Endothelial cell of umbilical vein (primary cell): ENCODE data around the gene HOXC12. TPM values are rescaled to one million over a fixed set of nuclear protein-coding genes. Genes with fewer than 3 reads are reported as not detected.

ENCODE experiments used
- BruUV-seq: library from RNA; stranded (reverse); fragments of 400-500 nt; replicated peaks from 2 replicates; lab custom pipeline; 2021; lab: Mats Ljungman, UMichigan
- CTCF ChIA-PET: fragments of 300-600, 350-600 bp; sonication (Branson Sonifier 250); formaldehyde crosslinking; loops from one replicate; lab custom pipeline; 2021; ENCODE audit warnings: antibody characterized with exemption, inconsistent platforms; lab: Charles Lee
- POLR2A ChIA-PET: fragments of 300-600, 350-600 bp; sonication (Branson Sonifier 250); formaldehyde crosslinking; loops from one replicate; lab custom pipeline; 2021; ENCODE audit warnings: antibody characterized with exemption, inconsistent platforms; lab: Charles Lee
- DNase-seq: peaks from one replicate; pipeline ENCODE4 v3.0.0-alpha.2; 2011; ENCODE audit warnings: low read depth, low spot score
- FAIRE-seq: peaks from 2 replicates; lab custom pipeline; 2011; peaks lifted over from hg19 to GRCh38; lab: Jason Lieb, UNC
- H2AFZ ChIP-seq: 2 replicates; pipeline ENCODE4 v1.6.0; 2012; ENCODE audit warnings: low read depth, low read length, control low read depth, inconsistent platforms
- H3K27ac ChIP-seq: 2 replicates; pipeline ENCODE4 v1.5.1; 2011; ENCODE audit warnings: low read depth, mild to moderate bottlenecking, control low read depth, low read length, moderate library complexity; ENCODE audit not compliant: insufficient read depth
- H3K27me3 ChIP-seq, 2 experiments: 2 replicates each; pipeline versions ENCODE4 v1.6.0 to v1.6.1; 2011; ENCODE audit warnings: low read length in 2 of 2, mixed read lengths in 1 of 2; ENCODE audit not compliant: control insufficient read depth in 2 of 2, insufficient read depth in 2 of 2
- H3K36me3 ChIP-seq, 2 experiments: 2 replicates in 1 of 2; 3 replicates in 1 of 2; pipeline ENCODE4 v1.5.1; 2011; ENCODE audit warnings: low read length in 2 of 2, mild to moderate bottlenecking in 1 of 2, moderate library complexity in 1 of 2; ENCODE audit not compliant: control insufficient read depth in 2 of 2, insufficient read depth in 2 of 2; ENCODE audit errors: extremely low read depth in 1 of 2
- H3K4me1 ChIP-seq: 3 replicates; pipeline ENCODE4 v1.5.1; 2011; ENCODE audit warnings: mild to moderate bottlenecking, low read length; ENCODE audit not compliant: control insufficient read depth, insufficient read depth; ENCODE audit errors: extremely low read depth
- H3K4me2 ChIP-seq: 2 replicates; pipeline ENCODE4 v1.6.1; 2011; ENCODE audit warnings: low read length, control low read depth, mixed read lengths; ENCODE audit not compliant: insufficient read depth
- H3K4me3 ChIP-seq, 3 experiments: fragments of 200-600 bp in 1 of 3; sonication (generic), shearing (Covaris generic) in 1 of 3; replicated peaks in 1 of 3; 2 replicates each; pipeline ENCODE4 v1.5.1; 2011 to 2016; ENCODE audit warnings: control low read depth in 3 of 3, low read length in 3 of 3, mild to moderate bottlenecking in 2 of 3, inconsistent platforms in 1 of 3, low read depth in 1 of 3, moderate library complexity in 1 of 3; ENCODE audit not compliant: insufficient read depth in 1 of 3
- H3K79me2 ChIP-seq: 2 replicates; pipeline ENCODE4 v1.6.0; 2012; ENCODE audit warnings: low read length, inconsistent platforms; ENCODE audit not compliant: control insufficient read depth, insufficient read depth
- H3K9ac ChIP-seq: replicated peaks from 2 replicates; pipeline ENCODE3; 2011; ENCODE audit warnings: low read length, control low read depth; ENCODE audit not compliant: insufficient read depth; ENCODE audit errors: extremely low read depth
- H3K9me1 ChIP-seq: replicated peaks from 3 replicates; pipeline ENCODE4 v1.6.0; 2011; ENCODE audit warnings: mild to moderate bottlenecking, low read length; ENCODE audit not compliant: control insufficient read depth, insufficient read depth; ENCODE audit errors: extremely low read depth
- H3K9me3 ChIP-seq: replicated peaks from 2 replicates; pipeline ENCODE4 v1.5.1; 2012; ENCODE audit warnings: low read length, inconsistent platforms; ENCODE audit not compliant: control insufficient read depth, insufficient read depth
- H4K20me1 ChIP-seq: replicated peaks from 2 replicates; pipeline ENCODE3; 2011; ENCODE audit warnings: mild to moderate bottlenecking, low read length; ENCODE audit not compliant: control insufficient read depth, insufficient read depth; ENCODE audit errors: extremely low read depth
- EZH2 ChIP-seq: IDR thresholded peaks from 2 replicates; pipeline ENCODE4 v1.6.1; 2012; ENCODE audit warnings: borderline replicate concordance, low read depth, mild to moderate bottlenecking, moderate library complexity, low read length, inconsistent platforms; ENCODE audit not compliant: severe bottlenecking
- FOS ChIP-seq: IDR thresholded peaks from 2 replicates; pipeline ENCODE4 v1.6.1; 2011; ENCODE audit warnings: mild to moderate bottlenecking, low read length, moderate library complexity, borderline replicate concordance; ENCODE audit not compliant: insufficient read depth
- GATA2 ChIP-seq: IDR thresholded peaks from 2 replicates; pipeline ENCODE4 v1.7.0; 2011; ENCODE audit warnings: low read depth, mild to moderate bottlenecking, moderate library complexity, mixed read lengths, low read length; ENCODE audit not compliant: insufficient read length, insufficient read depth
- JUN ChIP-seq: IDR thresholded peaks from 2 replicates; pipeline ENCODE4 v1.6.1; 2011; ENCODE audit warnings: borderline replicate concordance, low read depth; ENCODE audit not compliant: insufficient read length, insufficient read depth
- MYC ChIP-seq: IDR thresholded peaks from one replicate; pipeline ENCODE4 v1.6.1; 2011; ENCODE audit warnings: mild to moderate bottlenecking, low read depth, low read length
- POLR2A ChIP-seq: IDR thresholded peaks from 2 replicates; pipeline ENCODE4 v1.6.1; 2012; ENCODE audit warnings: low read depth, mild to moderate bottlenecking, control low read depth, low read length
- POLR2AphosphoS5 ChIP-seq: IDR thresholded peaks from 2 replicates; pipeline ENCODE4 v1.6.1; 2012; ENCODE audit warnings: low read depth, mild to moderate bottlenecking, control low read depth, low read length, moderate library complexity; ENCODE audit not compliant: insufficient read depth
- dilution Hi-C: fragments of 300-500 bp; cut with MboI; formaldehyde crosslinking; loops from one replicate; pipeline ENCODE4 v1.15.0; 2019; ENCODE audit warnings: low sequenced_read_pairs; ENCODE audit not compliant: extremely low pct_ligation_motif_present
- intact Hi-C: fragments of 100-400 bp; cut with micrococcal nuclease; formaldehyde crosslinking; loops from one replicate; pipeline ENCODE4 v1.10.0; 2022
- polyA plus RNA-seq, 4 experiments: library from polyadenylated mRNA; depleted of rRNA in 3 of 4; stranded (reverse) in 3 of 4; unstranded in 1 of 4; fragments of >200 nt; gene quantifications; 2 replicates each; pipeline versions ENCODE4 v1.2.1 to v1.2.3, GENCODE V29; 2011 to 2012; ENCODE audit warnings: missing spikeins in 1 of 4
- total RNA-seq: library from RNA; stranded (reverse); gene quantifications from 2 replicates; pipeline ENCODE4 v1.2.3, GENCODE V29; 2021
- TF ChIP-seq, protein P1 (sequence below), 2 donors: IDR thresholded peaks; 1 replicate in 1 of 2; 2 replicates in 1 of 2; pipeline ENCODE4 v1.5.1; 2011; ENCODE audit warnings: low read length in 2 of 2, mild to moderate bottlenecking in 2 of 2, moderate library complexity in 2 of 2, control low read depth in 1 of 2, inconsistent platforms in 1 of 2, low read depth in 1 of 2; ENCODE audit not compliant: insufficient read depth in 1 of 2; ENCODE audit errors: extremely low read depth in 1 of 2
- TF ChIP-seq, protein P2 (sequence below): IDR thresholded peaks from 2 replicates; pipeline ENCODE4 v1.6.1; 2011; ENCODE audit not compliant: insufficient read depth, insufficient read length

Gene HOXC12
- total and polyA plus RNA-seq, 2 donors (not counting 3 experiments of a cell fraction or from before 2014, with no cell fraction given) = not detected

DNA sequence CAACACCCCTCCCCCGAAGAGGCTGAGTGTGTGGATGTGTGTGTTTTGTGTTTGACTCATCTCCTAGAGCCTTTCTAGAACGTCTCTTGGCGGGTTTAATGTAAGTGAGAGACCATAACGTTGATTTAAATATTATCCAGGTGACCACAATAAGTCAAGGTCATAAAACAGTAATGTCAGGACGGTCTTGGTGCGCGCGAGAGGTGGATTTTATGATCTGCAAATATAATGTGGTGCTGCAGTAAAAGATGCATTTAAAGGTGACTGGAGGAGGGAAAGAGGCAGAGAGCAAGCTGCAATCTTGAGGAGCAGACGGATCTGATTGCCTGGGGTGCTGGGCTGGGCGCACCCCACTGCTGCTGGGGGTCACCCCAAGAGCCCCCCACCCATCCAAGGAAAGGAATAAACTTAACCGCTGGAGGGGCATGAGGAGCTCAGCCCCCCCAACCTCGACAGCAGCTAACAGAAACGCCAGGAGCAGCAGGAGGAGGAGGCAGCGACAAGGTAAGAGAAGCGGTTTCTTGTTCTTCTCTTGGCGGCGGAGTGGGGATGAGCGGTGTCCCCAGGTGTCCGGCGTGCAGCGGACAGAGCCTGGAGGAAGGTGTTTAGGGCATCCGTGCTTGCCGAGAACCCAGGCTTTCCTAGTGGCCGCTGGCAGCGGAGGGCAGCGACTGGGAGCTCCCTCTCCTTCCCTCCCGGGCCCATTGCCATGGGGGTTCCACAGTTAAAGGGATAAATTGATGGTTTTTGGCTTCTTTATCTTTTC is 35.8 kb downstream of the HOXC12 start:
- TF ChIP-seq MYC (no peak), GATA2 (no peak), FOS (no peak), EZH2 (no peak), POLR2A (no peak), POLR2AphosphoS5 (no peak), JUN (no peak)
- TF ChIP-seq, protein P1, sequence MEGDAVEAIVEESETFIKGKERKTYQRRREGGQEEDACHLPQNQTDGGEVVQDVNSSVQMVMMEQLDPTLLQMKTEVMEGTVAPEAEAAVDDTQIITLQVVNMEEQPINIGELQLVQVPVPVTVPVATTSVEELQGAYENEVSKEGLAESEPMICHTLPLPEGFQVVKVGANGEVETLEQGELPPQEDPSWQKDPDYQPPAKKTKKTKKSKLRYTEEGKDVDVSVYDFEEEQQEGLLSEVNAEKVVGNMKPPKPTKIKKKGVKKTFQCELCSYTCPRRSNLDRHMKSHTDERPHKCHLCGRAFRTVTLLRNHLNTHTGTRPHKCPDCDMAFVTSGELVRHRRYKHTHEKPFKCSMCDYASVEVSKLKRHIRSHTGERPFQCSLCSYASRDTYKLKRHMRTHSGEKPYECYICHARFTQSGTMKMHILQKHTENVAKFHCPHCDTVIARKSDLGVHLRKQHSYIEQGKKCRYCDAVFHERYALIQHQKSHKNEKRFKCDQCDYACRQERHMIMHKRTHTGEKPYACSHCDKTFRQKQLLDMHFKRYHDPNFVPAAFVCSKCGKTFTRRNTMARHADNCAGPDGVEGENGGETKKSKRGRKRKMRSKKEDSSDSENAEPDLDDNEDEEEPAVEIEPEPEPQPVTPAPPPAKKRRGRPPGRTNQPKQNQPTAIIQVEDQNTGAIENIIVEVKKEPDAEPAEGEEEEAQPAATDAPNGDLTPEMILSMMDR (IDR thresholded peaks at IDR 0.05; ENCODE audit: extremely low read depth in 1 of 2, insufficient read depth in 1 of 2, low read depth in 1 of 2, low read length in 2 of 2) = no peak
- TF ChIP-seq, protein P2, sequence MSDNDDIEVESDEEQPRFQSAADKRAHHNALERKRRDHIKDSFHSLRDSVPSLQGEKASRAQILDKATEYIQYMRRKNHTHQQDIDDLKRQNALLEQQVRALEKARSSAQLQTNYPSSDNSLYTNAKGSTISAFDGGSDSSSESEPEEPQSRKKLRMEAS = no peak
- no peak for FAIRE-seq
- Histone ChIP-seq H4K20me1 (no peaks in the 10 kb centered on the region), H3K9ac (no peak overlapping the region), H3K4me2 (no peak overlapping the region), H3K9me3 (no peaks in the 10 kb centered on the region), H2AFZ (no peak overlapping the region), H3K27me3 (peaks cover 94 to 98% of the 10 kb centered on the region in 2 experiments), H3K9me1 (no peaks in the 10 kb centered on the region), H3K36me3 (no peaks in the 10 kb centered on the region), H3K4me3 (no peak overlapping the region), H3K79me2 (no peaks in the 10 kb centered on the region), H3K27ac (no peak overlapping the region), H3K4me1 (no peaks in the 10 kb centered on the region)
- POLR2A ChIA-PET = no interaction called here
- intact Hi-C loops = no loop called here
- dilution Hi-C loops = no loop called here
- no TSS peak for BruUV-seq
- no peak for DNase-seq
- CTCF ChIA-PET = interaction anchor here (0.8 to 4.3 kb wide), 13 partner anchors 9 to 233 kb away, joined by 3 to 24 read pairs (median 4); partner anchors contain the start of genes HOXC8 and HOXC9
